Bone marrow (tissue), 2 donors: ENCODE results near the gene UBL5.
"Not testable (repeated sequence)": the region's sequence is repeated elsewhere in the genome, so short reads cannot be mapped to it uniquely, and the experiment has no call there.

Source experiments
- DNase-seq, 2 donors: peaks; one replicate each; lab custom pipeline; 2025; lab: John Stamatoyannopoulos, UW

The UBL5 gene

DNA sequence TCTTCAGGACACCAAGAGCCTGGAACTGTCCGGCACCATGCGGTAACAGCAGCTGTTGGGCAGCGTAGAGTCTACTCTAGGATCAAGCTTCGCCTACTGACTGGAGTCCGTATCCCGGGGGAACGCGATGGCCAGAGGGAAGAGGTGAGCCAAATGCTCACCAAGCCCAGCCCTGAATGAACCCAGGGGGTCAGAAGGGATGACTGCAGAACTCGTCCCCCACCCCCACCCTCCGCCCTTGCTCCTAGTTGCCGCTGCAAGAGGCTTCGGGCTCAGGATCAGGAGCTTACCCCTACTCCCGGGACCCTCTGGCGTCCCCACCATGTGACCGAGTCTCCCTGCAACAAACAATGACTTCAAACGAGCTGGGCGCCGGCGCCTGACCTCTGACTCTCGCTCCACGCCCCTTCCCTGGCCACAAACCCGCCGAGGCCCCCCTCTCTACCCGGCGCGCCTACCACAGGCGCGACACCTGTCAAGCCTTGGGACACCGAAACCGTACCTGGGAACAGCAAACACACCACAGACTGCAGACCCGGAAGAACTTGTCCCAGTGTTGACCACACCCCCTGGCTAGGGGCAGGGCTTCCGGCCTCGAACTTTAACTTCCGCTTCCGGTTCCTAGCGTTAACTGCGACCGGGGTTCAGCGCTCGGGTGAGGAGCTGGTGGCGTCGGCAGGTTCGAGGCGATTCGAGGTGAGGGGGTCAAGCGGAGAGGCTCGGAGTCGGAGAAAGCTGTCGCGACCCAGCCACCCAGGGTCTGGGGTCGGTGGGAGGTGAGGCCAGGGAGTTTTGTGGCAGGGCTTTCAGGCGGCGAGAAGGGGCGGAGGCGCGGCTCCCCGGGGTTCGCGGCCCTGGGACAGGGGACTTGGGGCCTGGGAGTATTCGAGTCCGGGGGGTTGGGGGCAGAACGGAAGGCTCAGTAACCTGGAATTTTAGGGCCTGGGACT lies at the start of gene UBL5:
Gene UBL5 (plus strand): TSS at position 630 of the 950 bp plus-strand sequence. CDS start 420 bp downstream, outside the sequence.
- DNase-seq: peak; percentile 76 to 81

- peak in 1 of 2 donors; percentile 26 for DNase-seq
These were observed 45.4 kb upstream of the UBL5 start for GRCh38 chr19:9782338-9782737.

DNA sequence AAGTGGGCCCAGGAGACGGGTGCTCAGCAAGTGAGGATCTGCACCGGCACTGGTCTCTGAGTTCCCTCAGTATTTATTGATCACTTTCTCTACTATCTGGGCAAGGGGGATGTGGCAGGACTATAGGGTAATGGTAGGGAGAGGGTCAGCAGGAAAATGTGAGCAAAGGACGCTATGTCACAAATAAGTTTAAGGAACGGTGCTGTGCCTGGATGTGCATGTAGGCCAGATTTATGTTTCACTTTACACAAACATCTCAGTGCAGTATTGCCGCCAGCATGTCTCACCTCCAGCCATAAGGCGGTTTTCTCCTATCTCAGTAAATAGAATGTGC lies 43.6 kb upstream of the UBL5 start:
- DNase-seq: not testable (repeated sequence)

DNA sequence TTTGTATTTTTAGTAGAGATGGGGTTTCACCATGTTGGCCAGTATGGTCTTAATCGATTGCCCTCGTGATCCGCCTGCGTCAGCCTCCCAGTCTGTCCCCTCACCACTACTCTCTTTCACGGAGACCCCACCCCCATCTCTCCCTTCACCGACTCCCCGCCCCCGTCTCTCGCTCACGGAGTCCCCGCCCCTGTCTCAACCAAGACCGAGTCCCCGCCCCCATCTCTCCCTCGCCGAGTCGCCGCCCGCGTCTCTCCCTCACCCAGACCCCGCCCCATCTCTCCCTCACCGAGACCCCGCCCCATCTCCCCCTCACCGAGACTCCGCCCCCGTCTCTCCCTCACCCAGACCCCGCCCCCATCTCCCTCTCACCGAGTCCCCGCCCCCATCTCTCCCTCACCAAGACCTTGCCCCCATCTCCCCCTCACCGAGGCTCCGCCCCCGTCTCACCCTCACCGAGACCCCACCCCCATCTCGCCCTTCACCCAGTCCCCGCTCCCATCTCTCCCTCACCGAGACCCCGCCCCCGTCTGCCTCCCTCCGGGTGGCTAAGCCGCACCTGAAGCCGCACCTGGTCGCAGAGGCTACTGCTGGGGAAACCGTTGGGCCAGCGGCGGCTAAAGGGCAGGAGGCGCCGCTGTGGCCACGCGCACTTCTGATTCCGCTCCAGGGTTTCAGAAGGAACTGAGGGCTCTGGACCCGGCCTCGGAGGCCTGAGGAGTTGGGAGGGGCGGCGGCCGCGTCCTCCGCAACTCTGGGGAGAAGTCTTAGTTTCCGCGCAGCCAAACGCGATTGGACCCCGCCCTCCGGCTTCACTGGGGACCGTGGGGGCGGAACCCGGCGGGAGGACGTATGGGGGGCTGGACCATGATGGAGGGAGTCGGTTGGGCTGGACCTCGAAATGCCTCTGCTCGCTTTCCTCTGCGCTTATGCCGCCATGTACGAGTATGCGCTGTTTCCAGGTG lies 42.1 kb upstream of the UBL5 start:
- peak; percentile 89 to 92 for DNase-seq

GRCh38 chr19:9786342-9786741 lies 41.4 kb upstream of the UBL5 start:
- DNase-seq: no peak

- no peak for DNase-seq
These were observed 40.9 kb upstream of the UBL5 start for GRCh38 chr19:9786819-9787218.

GRCh38 chr19:9788604-9789003 lies 39.1 kb upstream of the UBL5 start:
- DNase-seq: not testable (repeated sequence)

- DNase-seq: no peak
These were observed 38.7 kb upstream of the UBL5 start for GRCh38 chr19:9789066-9789465.

- DNase-seq: not testable (repeated sequence)
These were observed 38.1 kb upstream of the UBL5 start for GRCh38 chr19:9789579-9789978.

- DNase-seq: not testable (repeated sequence)
These were observed 36.7 kb upstream of the UBL5 start for GRCh38 chr19:9791073-9791367.

DNA sequence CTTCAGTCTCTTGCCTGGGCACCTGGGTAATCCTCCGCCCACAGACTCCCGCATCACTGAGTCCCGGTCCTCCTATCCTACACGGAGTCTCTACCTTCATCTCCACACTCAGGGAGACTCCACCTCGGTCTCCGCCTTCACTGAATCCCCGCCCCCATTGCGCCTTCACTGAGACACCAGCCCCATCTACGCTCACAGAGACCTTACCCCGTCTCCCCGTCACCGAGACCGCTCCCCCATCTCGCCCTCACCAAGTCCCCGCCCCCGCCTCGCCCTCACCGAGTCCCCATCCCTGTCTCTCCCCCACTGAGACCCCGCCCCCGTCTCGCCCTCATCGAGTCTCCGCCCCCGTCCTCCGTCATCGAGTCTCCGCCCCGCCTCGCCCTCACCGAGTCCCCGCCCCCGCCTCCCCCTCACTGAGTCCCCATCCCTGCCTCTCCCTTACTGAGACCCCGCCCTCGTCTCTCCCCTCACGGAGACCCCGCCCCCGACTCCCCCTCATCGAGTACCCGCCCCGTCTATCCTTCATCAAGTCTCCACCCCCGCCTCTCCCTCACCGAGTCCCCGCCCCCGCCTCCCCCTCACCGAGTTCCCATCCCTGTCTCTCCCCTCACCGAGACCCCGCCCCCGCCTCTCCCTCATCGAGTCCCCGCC lies 36.0 kb upstream of the UBL5 start:
- DNase-seq: peak; percentile 94 to 99

- peak; percentile 97 to 99 for DNase-seq
These were observed 35.3 kb upstream of the UBL5 start for GRCh38 chr19:9792206-9793070.

DNA sequence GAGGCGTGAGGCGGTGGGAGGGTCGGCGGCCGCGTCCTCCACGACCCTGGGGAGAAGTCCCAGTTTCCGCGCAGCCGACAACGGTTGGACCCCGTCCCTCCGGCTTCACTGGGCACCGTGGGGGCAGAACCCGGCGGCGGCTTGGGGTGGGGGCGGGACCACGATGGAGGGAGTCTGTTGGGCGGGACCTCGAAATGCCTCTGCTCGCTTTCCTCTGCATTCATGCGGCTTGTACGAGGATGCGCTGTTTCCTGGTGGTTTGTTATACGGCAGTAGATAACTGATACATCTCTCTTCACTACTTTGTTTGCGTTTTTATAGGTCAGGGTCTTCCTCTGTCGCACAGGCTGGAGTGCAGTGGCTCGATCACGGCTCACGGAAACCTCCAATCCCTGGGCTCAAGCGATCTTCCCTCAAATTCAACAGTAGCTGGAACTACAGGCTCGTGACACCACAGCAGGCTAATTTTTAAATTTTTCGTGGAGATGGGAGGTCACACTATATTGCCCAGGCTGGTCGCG lies 34.6 kb upstream of the UBL5 start:
- DNase-seq: peak in 1 of 2 donors; percentile 31

DNA sequence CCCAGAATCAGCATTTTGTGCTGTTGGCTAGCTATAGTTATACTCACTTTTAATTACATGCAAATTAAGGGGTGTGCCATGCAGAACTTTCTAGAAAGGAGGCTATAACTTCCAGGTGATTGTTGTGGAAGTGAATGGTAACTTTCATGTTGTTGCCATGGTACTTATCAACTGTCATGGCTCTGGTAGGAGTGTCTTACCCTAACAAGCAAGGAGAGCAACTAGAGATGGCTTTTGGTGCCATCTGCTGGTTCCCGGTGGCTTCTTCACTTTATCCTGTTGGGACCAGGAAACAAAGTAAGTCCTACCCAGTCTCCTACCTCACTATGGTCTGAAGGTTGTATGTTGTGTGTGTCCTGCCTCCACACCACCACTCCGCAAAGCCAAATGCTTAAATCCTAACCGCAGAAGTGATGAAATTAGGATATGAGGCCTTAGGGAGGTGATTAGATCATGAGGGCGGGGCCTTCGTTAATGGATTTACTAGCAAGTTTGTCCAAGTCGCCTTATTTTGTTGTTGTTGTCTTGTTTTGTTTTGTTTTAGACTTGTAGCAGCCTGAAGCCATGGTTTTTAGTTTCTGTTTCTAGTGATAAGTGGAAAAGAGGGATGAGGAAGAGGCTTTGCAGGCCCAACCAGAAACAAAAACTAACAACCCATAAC lies 31.5 kb upstream of the UBL5 start:
- peak; percentile 33 to 82 for DNase-seq

GRCh38 chr19:9797871-9798270 lies 29.8 kb upstream of the UBL5 start:
- DNase-seq: no peak

- peak in 1 of 2 donors; percentile 6 for DNase-seq
These were observed 28.6 kb upstream of the UBL5 start for GRCh38 chr19:9799162-9799561.

DNA sequence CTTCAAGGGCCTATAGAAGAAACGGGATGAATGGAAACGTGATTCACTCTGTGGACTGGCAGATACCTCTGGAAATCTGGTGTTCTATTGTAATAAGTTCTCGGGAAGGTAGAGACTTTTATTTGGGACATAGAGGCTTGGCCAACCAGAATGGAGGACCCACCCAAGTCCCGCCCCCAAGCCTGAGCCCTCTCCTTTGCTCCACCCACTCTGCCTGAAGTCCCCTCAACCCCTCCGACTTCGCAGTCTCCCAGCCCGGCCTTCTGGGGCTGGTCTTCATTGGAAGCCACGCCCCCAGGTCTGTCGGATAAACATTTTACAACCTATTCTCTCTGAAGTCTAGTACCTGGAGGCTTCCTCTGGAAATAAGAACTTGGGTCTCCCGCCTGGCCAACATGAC lies 25.7 kb upstream of the UBL5 start:
- DNase-seq: no peak

DNA sequence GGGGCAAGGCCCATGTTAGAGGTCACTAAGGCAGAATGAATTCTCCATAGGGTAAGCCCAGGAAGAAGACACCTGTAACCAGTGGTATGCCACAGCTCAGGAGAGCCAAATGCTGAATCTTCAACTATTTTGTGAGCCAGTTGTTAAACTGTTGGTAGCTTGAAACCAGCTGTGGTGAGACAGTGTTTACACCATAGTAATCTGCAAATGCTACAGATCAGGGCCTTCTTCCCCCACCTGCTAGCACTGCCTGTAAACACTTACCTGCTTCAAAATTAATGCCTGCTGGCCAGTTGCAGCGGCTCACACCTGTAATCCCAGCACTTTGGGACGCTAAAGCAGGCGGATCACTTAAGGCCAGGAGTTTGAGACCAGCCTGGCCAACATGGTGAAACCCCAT lies 20.9 kb upstream of the UBL5 start:
- no peak for DNase-seq

DNA sequence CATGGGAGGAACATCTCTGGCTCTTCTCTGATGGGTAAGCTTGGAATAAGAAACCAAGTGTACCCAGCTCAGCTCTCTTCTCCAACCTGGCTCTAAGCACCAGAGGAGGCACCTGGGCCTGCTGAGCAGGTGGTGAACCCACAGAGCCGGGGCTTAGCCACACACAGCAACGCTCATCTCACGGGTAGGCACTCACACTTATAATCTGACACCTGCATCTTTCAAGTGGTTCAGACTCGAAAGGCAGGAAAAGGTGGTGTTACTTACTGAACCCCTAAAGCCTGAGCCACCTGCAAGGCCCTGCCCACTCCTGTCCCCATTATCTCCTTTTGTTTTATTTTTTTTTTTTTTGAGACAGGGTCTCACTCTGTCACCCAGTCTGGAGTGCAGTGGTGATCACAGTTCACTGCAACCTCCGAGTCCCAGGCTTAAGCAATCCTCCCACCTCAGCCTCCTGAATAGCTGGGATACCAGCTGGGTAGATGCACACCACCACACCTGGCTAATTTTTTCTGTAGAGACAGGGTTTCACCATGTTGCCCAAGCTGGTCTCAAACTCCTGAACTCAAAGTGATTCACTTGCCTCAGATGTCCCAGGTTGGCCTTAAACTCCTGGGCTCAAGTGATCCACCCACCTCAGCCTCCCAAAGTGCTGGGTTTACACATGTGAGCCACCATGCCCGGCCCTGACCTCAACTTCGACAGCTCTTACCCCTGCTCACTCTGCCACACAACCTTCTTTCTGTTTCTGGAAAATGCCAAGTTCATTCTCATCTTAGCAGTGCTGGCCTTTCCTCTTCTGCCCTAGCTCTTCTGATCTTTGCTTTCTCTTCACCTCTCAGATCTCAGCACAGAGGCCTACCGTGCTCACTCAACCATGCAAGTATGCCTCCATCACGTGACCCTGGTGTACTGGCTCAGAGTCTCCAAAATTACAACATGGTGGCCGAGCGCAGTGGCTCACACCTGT lies 18.6 kb upstream of the UBL5 start:
- no peak for DNase-seq
